Skin of body (tissue), 2 donors: ENCODE measurements around the gene TNKS1BP1. TPM values are rescaled to one million over a fixed set of nuclear protein-coding genes. Genes with fewer than 3 reads are reported as not detected.

Experiments used
- DNase-seq: peaks from one replicate; lab custom pipeline; 2025; lab: John Stamatoyannopoulos, UW
- total RNA-seq: library from RNA; depleted of rRNA; stranded (reverse); fragments of >200 nt; gene quantifications from one replicate; pipeline ENCODE4 v1.2.3, GENCODE V29; 2014

Gene TNKS1BP1
- total RNA-seq, 1 donor from 2014 or later = 81.0 TPM

- no peak for DNase-seq
Measured at GRCh38 chr11:57260937-57261783, 63.6 kb downstream of the TNKS1BP1 start.

GRCh38 chr11:57256119-57256518 is 68.6 kb downstream of the TNKS1BP1 start:
- no peak for DNase-seq

- DNase-seq = no peak
Measured at GRCh38 chr11:57255618-57256017, 69.1 kb downstream of the TNKS1BP1 start.

GRCh38 chr11:57254631-57255030 is 70.1 kb downstream of the TNKS1BP1 start:
- DNase-seq = no peak

GRCh38 chr11:57251491-57252104 is 73.2 kb downstream of the TNKS1BP1 start:
- no peak for DNase-seq

GRCh38 chr11:57251037-57251436 is 73.7 kb downstream of the TNKS1BP1 start:
- no peak for DNase-seq

Other genes starting within 250 kb of the TNKS1BP1 start
- gene LRRC55, start 143.0 kb downstream of the TNKS1BP1 start, total RNA-seq = 0.89 TPM
- gene APLNR, start 87.7 kb downstream of the TNKS1BP1 start, total RNA-seq = 31.2 TPM
- 40.1 TPM for gene SSRP1, start 10.9 kb upstream of the TNKS1BP1 start, total RNA-seq
- gene P2RX3, start 13.4 kb upstream of the TNKS1BP1 start, total RNA-seq = 0.30 TPM
- gene PRG3, start 56.2 kb upstream of the TNKS1BP1 start, total RNA-seq = 2.9 TPM
- 6.8 TPM for gene PRG2, start 65.7 kb upstream of the TNKS1BP1 start, total RNA-seq
- gene SLC43A3, start 102.2 kb upstream of the TNKS1BP1 start, total RNA-seq = 18.3 TPM
- gene RTN4RL2, start 135.6 kb upstream of the TNKS1BP1 start, total RNA-seq = 0.49 TPM
- 11.7 TPM for gene SLC43A1, start 190.8 kb upstream of the TNKS1BP1 start, total RNA-seq
- gene TIMM10, start 205.8 kb upstream of the TNKS1BP1 start, total RNA-seq = 21.0 TPM
- 7.9 TPM for gene SMTNL1, start 212.6 kb upstream of the TNKS1BP1 start, total RNA-seq
- gene UBE2L6, start 242.7 kb upstream of the TNKS1BP1 start, total RNA-seq = 9.9 TPM